Keratinocyte (primary cell): ENCODE measurements around the gene TIE1. TPM values are rescaled to one million over a fixed set of nuclear protein-coding genes. Genes with fewer than 3 reads are reported as not detected.

Experiments used
- DNase-seq: peaks from one replicate; pipeline ENCODE4 v3.0.0-alpha.2; 2011; ENCODE audit warnings: low read depth, missing footprints, low spot score
- FAIRE-seq: peaks from 2 replicates; lab custom pipeline; 2011; peaks lifted over from hg19 to GRCh38; lab: Jason Lieb, UNC
- H2AFZ ChIP-seq: 2 replicates; pipeline ENCODE4 v1.6.0; 2012; ENCODE audit warnings: low read length, control low read depth, inconsistent platforms; ENCODE audit not compliant: control insufficient read depth
- H3K27ac ChIP-seq: 2 replicates; pipeline ENCODE4 v1.5.1; 2011; ENCODE audit warnings: low read length; ENCODE audit not compliant: control insufficient read depth, insufficient read depth
- H3K27me3 ChIP-seq: 3 replicates; pipeline ENCODE4 v1.6.0; 2011; ENCODE audit warnings: low read length; ENCODE audit not compliant: control insufficient read depth, insufficient read depth; ENCODE audit errors: extremely low read depth
- H3K36me3 ChIP-seq, 2 experiments: 2 replicates in 1 of 2; 3 replicates in 1 of 2; pipeline ENCODE4 v1.5.1; 2011; ENCODE audit warnings: low read length in 2 of 2, mild to moderate bottlenecking in 1 of 2; ENCODE audit not compliant: control insufficient read depth in 2 of 2, insufficient read depth in 2 of 2; ENCODE audit errors: extremely low read depth in 1 of 2
- H3K4me1 ChIP-seq: 3 replicates; pipeline ENCODE4 v1.5.1; 2011; ENCODE audit warnings: low read length; ENCODE audit not compliant: control insufficient read depth, insufficient read depth; ENCODE audit errors: extremely low read depth
- H3K4me2 ChIP-seq: 3 replicates; pipeline ENCODE4 v1.6.0; 2011; ENCODE audit warnings: low read depth, low read length; ENCODE audit not compliant: control insufficient read depth, insufficient read depth; ENCODE audit errors: extremely low read depth
- H3K4me3 ChIP-seq, 3 experiments: fragments of 200-600 bp in 1 of 3; sonication (generic) in 1 of 3; 2 replicates in 2 of 3; 3 replicates in 1 of 3; pipeline ENCODE4 v1.5.1; 2011 to 2016; ENCODE audit warnings: low read length in 3 of 3, mild to moderate bottlenecking in 3 of 3, control low read depth in 2 of 3, inconsistent platforms in 1 of 3, low read depth in 1 of 3, mixed read lengths in 1 of 3, mixed run types in 1 of 3, moderate library complexity in 1 of 3; ENCODE audit not compliant: control insufficient read depth in 2 of 3, insufficient read depth in 2 of 3; ENCODE audit errors: extremely low read depth in 1 of 3
- H3K79me2 ChIP-seq: 2 replicates; pipeline ENCODE4 v1.6.0; 2012; ENCODE audit warnings: low read length; ENCODE audit not compliant: control insufficient read depth, insufficient read depth
- H3K9ac ChIP-seq: 3 replicates; pipeline ENCODE4 v1.6.0; 2011; ENCODE audit warnings: low read length; ENCODE audit not compliant: control insufficient read depth, insufficient read depth; ENCODE audit errors: extremely low read depth
- H3K9me1 ChIP-seq: 3 replicates; pipeline ENCODE4 v1.6.0; 2011; ENCODE audit warnings: low read length; ENCODE audit not compliant: control insufficient read depth, insufficient read depth; ENCODE audit errors: extremely low read depth
- H3K9me3 ChIP-seq: 2 replicates; pipeline ENCODE4 v1.5.1; 2012; ENCODE audit warnings: low read depth, low read length; ENCODE audit not compliant: control insufficient read depth
- H4K20me1 ChIP-seq: 3 replicates; pipeline ENCODE4 v1.6.0; 2011; ENCODE audit warnings: low read length; ENCODE audit not compliant: control insufficient read depth, insufficient read depth; ENCODE audit errors: extremely low read depth
- CTCF ChIP-seq, 3 experiments: IDR thresholded peaks in 1 of 3; conservative IDR thresholded peaks in 1 of 3; optimal IDR thresholded peaks in 1 of 3; 2 replicates in 2 of 3; 3 replicates in 1 of 3; pipeline versions ENCODE3 to v1.5.1; 2011; ENCODE audit warnings: low read length in 3 of 3, mild to moderate bottlenecking in 3 of 3, moderate library complexity in 2 of 3, control low read depth in 1 of 3, inconsistent platforms in 1 of 3; ENCODE audit not compliant: insufficient read depth in 2 of 3; ENCODE audit errors: extremely low read depth in 1 of 3
- EZH2 ChIP-seq: IDR thresholded peaks from one replicate; pipeline ENCODE4 v1.6.1; 2012; ENCODE audit warnings: inconsistent platforms, mild to moderate bottlenecking, low read length, moderate library complexity
- dilution Hi-C: fragments of 300-500 bp; cut with MboI; formaldehyde crosslinking; loops from one replicate; pipeline ENCODE4 v1.7.0; 2020; ENCODE audit warnings: low sequenced_read_pairs; ENCODE audit not compliant: extremely low pct_ligation_motif_present
- polyA plus RNA-seq, 5 experiments: library from polyadenylated mRNA; depleted of rRNA in 3 of 5; stranded (reverse) in 3 of 5; stranded (forward) in 1 of 5; unstranded in 1 of 5; fragments of >200 nt; gene quantifications; 1 replicate in 1 of 5; 2 replicates in 3 of 5; 3 replicates in 1 of 5; pipeline versions ENCODE4 v1.2.1 to v1.2.3, GENCODE V29; 2011 to 2012; ENCODE audit warnings: missing spikeins in 2 of 5, low read depth in 1 of 5, low replicate concordance in 1 of 5

TIE1 gene
- polyA plus RNA-seq, 1 donor (not counting 4 experiments of a cell fraction or from before 2014, with no cell fraction given) = not detected

GRCh38 chr1:43305926-43306687 lies 5.3 kb downstream of the TIE1 start:
- H3K79me2 ChIP-seq = no peaks in the 10 kb centered on the region
- no peaks in the 10 kb centered on the region for H4K20me1 ChIP-seq
- H3K36me3 ChIP-seq = no peaks in the 10 kb centered on the region
- no peaks in the 10 kb centered on the region for H3K4me1 ChIP-seq
- H3K9ac ChIP-seq = no peak overlapping the region
- TF ChIP-seq CTCF (optimal IDR thresholded peaks at IDR 0.05 in 1 of 3, IDR thresholded peaks at IDR 0.05 in 1 of 3, conservative IDR thresholded peaks at IDR 0.05 in 1 of 3; ENCODE audit: extremely low read depth in 1 of 3, insufficient read depth in 2 of 3, low read length in 3 of 3) = no peak
- TF ChIP-seq EZH2 = no peak
- H3K9me3 ChIP-seq = no peaks in the 10 kb centered on the region
- H3K27me3 ChIP-seq = peaks cover 8% of the 10 kb centered on the region
- dilution Hi-C loops = no loop called here
- H2AFZ ChIP-seq = no peak overlapping the region
- H3K4me2 ChIP-seq = no peak overlapping the region
- no peaks in the 10 kb centered on the region for H3K9me1 ChIP-seq
- no peak overlapping the region for H3K27ac ChIP-seq
- H3K4me3 ChIP-seq = no peak overlapping the region
- FAIRE-seq (no peak), DNase-seq (no peak)

GRCh38 chr1:43306688-43307457 lies 6.1 kb downstream of the TIE1 start:
- Histone ChIP-seq H2AFZ (no peak overlapping the region), H3K36me3 (no peaks in the 10 kb centered on the region), H3K4me1 (no peaks in the 10 kb centered on the region), H3K9me1 (no peaks in the 10 kb centered on the region), H4K20me1 (no peaks in the 10 kb centered on the region), H3K4me2 (no peak overlapping the region), H3K79me2 (no peaks in the 10 kb centered on the region), H3K27me3 (peaks cover 12% of the 10 kb centered on the region), H3K9me3 (no peaks in the 10 kb centered on the region), H3K4me3 (no peak overlapping the region), H3K27ac (no peak overlapping the region), H3K9ac (no peak overlapping the region)
- DNase-seq (no peak), FAIRE-seq (no peak)
- TF ChIP-seq CTCF (optimal IDR thresholded peaks at IDR 0.05 in 1 of 3, IDR thresholded peaks at IDR 0.05 in 1 of 3, conservative IDR thresholded peaks at IDR 0.05 in 1 of 3; ENCODE audit: extremely low read depth in 1 of 3, insufficient read depth in 2 of 3, low read length in 3 of 3) (no peak), EZH2 (no peak)
- dilution Hi-C loops = no loop called here
